Ovary (tissue), 3 donors: ENCODE results near the gene AFF3.

Source experiments
- EP300 ChIP-seq: sonication (generic); formaldehyde crosslinking; IDR thresholded peaks from one replicate; pipeline ENCODE4 v1.6.1; 2017; ENCODE audit warnings: antibody characterized with exemption
- POLR2A ChIP-seq: fragments of 450-650 bp; IDR thresholded peaks from one replicate; pipeline ENCODE4 v1.6.1; 2017; ENCODE audit warnings: antibody characterized with exemption, mild to moderate bottlenecking, moderate library complexity
- TF ChIP-seq, protein P1 (sequence below), 3 donors: fragments of 450-650 bp in 2 of 3; fragments of 200-600 bp in 1 of 3; IDR thresholded peaks; one replicate each; pipeline versions ENCODE4 v1.5.1 to v1.8.0; 2016 to 2022; ENCODE audit warnings: antibody characterized with exemption in 3 of 3, mild to moderate bottlenecking in 1 of 3
- donor health status: DM: no; HTN: no; CAD: no.

DNA sequence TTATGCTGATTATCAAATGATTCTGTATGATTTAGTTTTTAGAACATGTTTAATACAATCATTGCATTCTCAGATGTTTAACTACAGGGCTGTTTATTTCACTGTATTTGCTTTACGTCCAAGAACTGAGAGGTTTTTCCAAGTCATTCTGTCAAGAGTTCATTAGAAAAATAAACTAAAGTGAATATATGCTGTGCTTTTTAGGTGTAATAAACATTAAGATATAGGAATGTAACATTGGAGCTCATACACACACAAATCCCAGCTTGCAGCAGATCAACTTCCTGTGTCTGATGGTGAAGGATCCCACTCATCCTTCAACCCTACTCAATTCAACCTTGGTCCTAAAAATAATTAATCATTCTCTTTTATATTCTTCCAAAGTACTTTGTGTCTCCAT is 285.0 kb downstream of the AFF3 start:
- TF ChIP-seq, protein P1, sequence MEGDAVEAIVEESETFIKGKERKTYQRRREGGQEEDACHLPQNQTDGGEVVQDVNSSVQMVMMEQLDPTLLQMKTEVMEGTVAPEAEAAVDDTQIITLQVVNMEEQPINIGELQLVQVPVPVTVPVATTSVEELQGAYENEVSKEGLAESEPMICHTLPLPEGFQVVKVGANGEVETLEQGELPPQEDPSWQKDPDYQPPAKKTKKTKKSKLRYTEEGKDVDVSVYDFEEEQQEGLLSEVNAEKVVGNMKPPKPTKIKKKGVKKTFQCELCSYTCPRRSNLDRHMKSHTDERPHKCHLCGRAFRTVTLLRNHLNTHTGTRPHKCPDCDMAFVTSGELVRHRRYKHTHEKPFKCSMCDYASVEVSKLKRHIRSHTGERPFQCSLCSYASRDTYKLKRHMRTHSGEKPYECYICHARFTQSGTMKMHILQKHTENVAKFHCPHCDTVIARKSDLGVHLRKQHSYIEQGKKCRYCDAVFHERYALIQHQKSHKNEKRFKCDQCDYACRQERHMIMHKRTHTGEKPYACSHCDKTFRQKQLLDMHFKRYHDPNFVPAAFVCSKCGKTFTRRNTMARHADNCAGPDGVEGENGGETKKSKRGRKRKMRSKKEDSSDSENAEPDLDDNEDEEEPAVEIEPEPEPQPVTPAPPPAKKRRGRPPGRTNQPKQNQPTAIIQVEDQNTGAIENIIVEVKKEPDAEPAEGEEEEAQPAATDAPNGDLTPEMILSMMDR (IDR thresholded peaks at IDR 0.05), result no peak
- TF ChIP-seq EP300, result no peak
- no peak for TF ChIP-seq POLR2A
